ENCODE results near the gene LIN52.

The LIN52 gene

GRCh38 chr14:74064426-74064825 is 20.3 kb upstream of the LIN52 start:
- TF ChIP-seq, protein P1, sequence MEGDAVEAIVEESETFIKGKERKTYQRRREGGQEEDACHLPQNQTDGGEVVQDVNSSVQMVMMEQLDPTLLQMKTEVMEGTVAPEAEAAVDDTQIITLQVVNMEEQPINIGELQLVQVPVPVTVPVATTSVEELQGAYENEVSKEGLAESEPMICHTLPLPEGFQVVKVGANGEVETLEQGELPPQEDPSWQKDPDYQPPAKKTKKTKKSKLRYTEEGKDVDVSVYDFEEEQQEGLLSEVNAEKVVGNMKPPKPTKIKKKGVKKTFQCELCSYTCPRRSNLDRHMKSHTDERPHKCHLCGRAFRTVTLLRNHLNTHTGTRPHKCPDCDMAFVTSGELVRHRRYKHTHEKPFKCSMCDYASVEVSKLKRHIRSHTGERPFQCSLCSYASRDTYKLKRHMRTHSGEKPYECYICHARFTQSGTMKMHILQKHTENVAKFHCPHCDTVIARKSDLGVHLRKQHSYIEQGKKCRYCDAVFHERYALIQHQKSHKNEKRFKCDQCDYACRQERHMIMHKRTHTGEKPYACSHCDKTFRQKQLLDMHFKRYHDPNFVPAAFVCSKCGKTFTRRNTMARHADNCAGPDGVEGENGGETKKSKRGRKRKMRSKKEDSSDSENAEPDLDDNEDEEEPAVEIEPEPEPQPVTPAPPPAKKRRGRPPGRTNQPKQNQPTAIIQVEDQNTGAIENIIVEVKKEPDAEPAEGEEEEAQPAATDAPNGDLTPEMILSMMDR (conservative IDR thresholded peaks at IDR 0.05; ENCODE audit: low read depth, low read length): no peak

DNA sequence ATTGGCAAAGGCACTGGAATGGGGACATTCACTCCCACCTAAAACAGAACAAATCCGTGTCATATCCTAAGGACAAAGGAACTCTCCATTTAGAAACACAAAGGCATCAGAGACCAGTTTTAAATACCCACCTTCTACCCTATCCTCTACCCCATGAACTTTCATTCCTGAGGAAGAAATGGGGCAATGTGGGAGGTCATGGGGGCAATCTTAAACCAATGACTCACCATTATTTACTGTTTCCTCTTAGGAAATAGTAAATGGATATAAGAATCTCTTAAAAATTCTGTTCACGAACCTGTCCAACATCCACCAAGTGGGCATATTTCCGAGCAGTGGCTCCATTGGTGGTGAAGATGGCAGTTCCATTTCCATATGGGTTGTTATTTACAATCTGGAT is 19.9 kb upstream of the LIN52 start:
- TF ChIP-seq, protein P1 (conservative IDR thresholded peaks at IDR 0.05; ENCODE audit: low read depth, low read length): no peak
- Histone ChIP-seq H3K79me2 (ENCODE audit: insufficient read depth, low read depth) (no peaks in the 10 kb centered on the region), H3K27ac (no peak overlapping the region), H3K36me3 (ENCODE audit: insufficient read depth) (no peaks in the 10 kb centered on the region), H3K4me3 (IDR thresholded peaks at IDR 0.05; ENCODE audit: insufficient read depth, low read depth, low read length) (no peak overlapping the region), H2AFZ (ENCODE audit: low read depth) (no peak overlapping the region), H3K27me3 (ENCODE audit: insufficient read depth, low read depth) (no peaks in the 10 kb centered on the region), H3K4me2 (no peak overlapping the region), H4K20me1 (ENCODE audit: insufficient read depth) (no peaks in the 10 kb centered on the region), H3K4me1 (ENCODE audit: low read depth, poor library complexity, severe bottlenecking) (no peaks in the 10 kb centered on the region), H3K9ac (no peak overlapping the region)

More at GRCh38 chr14:74064426-74064825, 20.3 kb upstream of the LIN52 start:
- H3K27me3 ChIP-seq (ENCODE audit: insufficient read depth, low read depth): no peaks in the 10 kb centered on the region
- no peaks in the 10 kb centered on the region for H3K79me2 ChIP-seq (ENCODE audit: insufficient read depth, low read depth)
- H2AFZ ChIP-seq (ENCODE audit: low read depth): no peak overlapping the region
- H3K9ac ChIP-seq: no peak overlapping the region
- no peaks in the 10 kb centered on the region for H3K4me1 ChIP-seq (ENCODE audit: low read depth, poor library complexity, severe bottlenecking)
- no peaks in the 10 kb centered on the region for H4K20me1 ChIP-seq (ENCODE audit: insufficient read depth)
- no peak overlapping the region for H3K4me3 ChIP-seq (IDR thresholded peaks at IDR 0.05; ENCODE audit: insufficient read depth, low read depth, low read length)
- H3K27ac ChIP-seq: no peak overlapping the region
- H3K36me3 ChIP-seq (ENCODE audit: insufficient read depth): no peaks in the 10 kb centered on the region
- H3K4me2 ChIP-seq: no peak overlapping the region

DNA sequence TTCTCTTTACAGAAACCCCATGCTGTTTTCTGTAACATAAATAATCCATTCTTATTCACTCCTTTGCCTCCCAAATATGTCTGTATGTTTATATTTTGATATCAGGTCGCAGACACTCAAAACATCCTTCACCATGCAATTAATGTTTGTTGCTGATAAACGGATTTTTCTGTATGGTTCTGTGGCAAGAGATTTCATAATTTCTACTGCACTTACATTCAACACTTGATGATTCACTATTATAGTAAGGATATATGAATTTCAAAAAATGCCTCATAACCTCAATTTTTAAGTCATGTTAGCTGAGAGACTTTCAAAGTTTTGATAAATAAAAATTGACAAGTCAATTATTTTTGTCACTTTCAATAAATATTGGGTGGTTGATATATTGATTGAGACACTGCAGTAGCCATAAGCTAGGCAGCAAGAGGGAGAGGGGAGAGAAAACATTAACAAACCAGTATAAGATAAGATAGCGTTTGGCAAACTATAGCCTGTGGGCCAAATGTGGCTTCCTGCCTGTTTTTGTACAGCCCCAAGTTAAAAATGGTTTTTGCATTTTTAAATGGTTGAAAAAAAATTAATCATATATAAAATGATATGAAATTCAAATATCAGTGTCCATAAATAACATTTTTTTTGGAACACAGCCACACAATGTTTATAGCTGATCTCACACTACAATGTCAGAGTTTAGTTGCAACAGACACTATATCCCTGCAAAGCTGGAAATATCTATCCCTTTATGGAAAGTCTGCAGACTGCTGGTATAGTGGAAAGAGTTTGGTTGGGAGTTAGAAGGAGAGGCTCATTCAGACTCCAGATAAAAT is 18.8 kb upstream of the LIN52 start:
- Histone ChIP-seq H2AFZ (ENCODE audit: low read depth) (no peak overlapping the region), H4K20me1 (ENCODE audit: insufficient read depth) (no peaks in the 10 kb centered on the region), H3K36me3 (ENCODE audit: insufficient read depth) (no peaks in the 10 kb centered on the region), H3K4me2 (no peak overlapping the region), H3K4me1 (ENCODE audit: low read depth, poor library complexity, severe bottlenecking) (no peaks in the 10 kb centered on the region), H3K4me3 (IDR thresholded peaks at IDR 0.05; ENCODE audit: insufficient read depth, low read depth, low read length) (no peak overlapping the region), H3K9ac (no peak overlapping the region), H3K27me3 (ENCODE audit: insufficient read depth, low read depth) (no peaks in the 10 kb centered on the region), H3K79me2 (ENCODE audit: insufficient read depth, low read depth) (no peaks in the 10 kb centered on the region), H3K27ac (no peak overlapping the region)
- TF ChIP-seq, protein P1 (conservative IDR thresholded peaks at IDR 0.05; ENCODE audit: low read depth, low read length): no peak

- Histone ChIP-seq H2AFZ (ENCODE audit: low read depth) (no peak overlapping the region), H3K4me1 (ENCODE audit: low read depth, poor library complexity, severe bottlenecking) (no peaks in the 10 kb centered on the region), H3K4me3 (IDR thresholded peaks at IDR 0.05; ENCODE audit: insufficient read depth, low read depth, low read length) (no peak overlapping the region), H3K27me3 (ENCODE audit: insufficient read depth, low read depth) (no peaks in the 10 kb centered on the region), H3K27ac (no peak overlapping the region), H4K20me1 (ENCODE audit: insufficient read depth) (no peaks in the 10 kb centered on the region), H3K79me2 (ENCODE audit: insufficient read depth, low read depth) (no peaks in the 10 kb centered on the region), H3K9ac (no peak overlapping the region), H3K36me3 (ENCODE audit: insufficient read depth) (no peaks in the 10 kb centered on the region), H3K4me2 (no peak overlapping the region)
- TF ChIP-seq, protein P1 (conservative IDR thresholded peaks at IDR 0.05; ENCODE audit: low read depth, low read length): no peak
Measured at GRCh38 chr14:74077401-74077800, 7.4 kb upstream of the LIN52 start.

Measured in KMS-11 (cell line).